K562 (cell line): ENCODE measurements around the gene DGCR2. TPM values are rescaled to one million over a fixed set of nuclear protein-coding genes. Genes with fewer than 3 reads are reported as not detected.
A peak's percentile ranks its signal among the peaks of the same experiment; 100 is the strongest.

ENCODE experiments used
- AFF1 ChIP-seq, 2 experiments: fragments of 450-650 bp; IDR thresholded peaks; 2 replicates each; pipeline ENCODE4 v1.6.1; 2018; ENCODE audit warnings: mild to moderate bottlenecking in 2 of 2, low read depth in 1 of 2; ENCODE audit not compliant: partially characterized antibody in 2 of 2
- FOXP1 ChIP-seq: sonication (generic); formaldehyde crosslinking; IDR thresholded peaks from 2 replicates; pipeline ENCODE4 v1.8.0; 2022; ENCODE audit warnings: mild to moderate bottlenecking, missing genetic modification reagents
- HOXB6 ChIP-seq: fragments of 250-450 bp; sonication (Bioruptor Pico); IDR thresholded peaks from 2 replicates; pipeline ENCODE4 v1.5.1; 2022; ENCODE audit warnings: mild to moderate bottlenecking, borderline replicate concordance
- LCOR ChIP-seq: sonication (generic); formaldehyde crosslinking; IDR thresholded peaks from 2 replicates; pipeline ENCODE4 v1.8.0; 2022; ENCODE audit warnings: mild to moderate bottlenecking, missing genetic modification reagents
- RBFOX2 ChIP-seq: fragments of 200-400 bp; formaldehyde crosslinking; IDR thresholded peaks from 2 replicates; pipeline ENCODE4 v1.6.1; 2017; ENCODE audit warnings: low read depth, mild to moderate bottlenecking, low read length, moderate library complexity
- SIX5 ChIP-seq, 2 experiments: IDR thresholded peaks; 2 replicates each; pipeline ENCODE4 v1.6.1; 2011; ENCODE audit warnings: low read length in 2 of 2, borderline replicate concordance in 1 of 2, low read depth in 1 of 2, mild to moderate bottlenecking in 1 of 2, moderate library complexity in 1 of 2; ENCODE audit not compliant: insufficient read depth in 1 of 2
- SNIP1 ChIP-seq: fragments of 450-650 bp; IDR thresholded peaks from 2 replicates; pipeline ENCODE4 v1.7.1; 2017; ENCODE audit warnings: low read depth, mild to moderate bottlenecking
- polyA plus RNA-seq, 8 experiments: library from polyadenylated mRNA; depleted of rRNA in 4 of 8; stranded (reverse) in 5 of 8; unstranded in 3 of 8; fragments of >200 nt; fragmentation: Nextera tagmentation in 2 of 8; fragmentation: Illumina TruSeq in 1 of 8; extraction: Ambion mirVana in 2 of 8; extraction: Trizol in 1 of 8; gene quantifications; 2 replicates each; pipeline versions ENCODE4 v1.2.1 to v1.2.3, GENCODE V29; 2011 to 2014; ENCODE audit warnings: inconsistent platforms in 1 of 8, missing spikeins in 1 of 8
- total RNA-seq, 7 experiments: library from RNA; depleted of rRNA in 6 of 7; stranded (reverse); fragments of >200 nt in 6 of 7; fragmentation: Illumina TruSeq in 2 of 7; extraction: Trizol in 2 of 7; gene quantifications; 2 replicates each; pipeline versions ENCODE4 v1.2.1 to v1.2.3, GENCODE V29; 2011 to 2021; ENCODE audit warnings: low replicate concordance in 1 of 7

Gene DGCR2
- total and polyA plus RNA-seq, 9 of the 15 experiments (the other 6 are each of a cell fraction or from before 2014, with no cell fraction given) = 0.69 to 101 (median 56.4) TPM

GRCh38 chr22:19129871-19130270 lies 7.7 kb upstream of the DGCR2 start (continued):
- no peak for TF ChIP-seq AFF1 (IDR thresholded peaks at IDR 0.05; ENCODE audit: low read depth in 1 of 2, partially characterized antibody in 2 of 2)
- no peak for TF ChIP-seq SIX5 (IDR thresholded peaks at IDR 0.05; ENCODE audit: borderline replicate concordance in 1 of 2, insufficient read depth in 1 of 2, low read depth in 1 of 2, low read length in 2 of 2)
- TF ChIP-seq FOXP1 (CRISPR knock-in tag) = no peak
- TF ChIP-seq HOXB6 (CRISPR knock-in tag) = no peak
- 0 out of 2 replicates have a peak, but pooled peaks have one; percentile 16 for TF ChIP-seq RBFOX2
- TF ChIP-seq SNIP1 = no peak
- TF ChIP-seq LCOR = no peak
